Measurements from ENCODE around the gene TIPRL. TPM values are rescaled to one million over a fixed set of nuclear protein-coding genes. Genes with fewer than 3 reads are reported as not detected.

Gene TIPRL
- total and polyA plus RNA-seq, 7 experiments from 2014 or later = 17.2 to 44.9 (median 23.5) TPM

- Histone ChIP-seq H3K27ac (ENCODE audit: low read depth, low read length) (no peak overlapping the region), H3K4me1 (ENCODE audit: control insufficient read depth in 2 of 2, insufficient read depth in 2 of 2, low read length in 2 of 2) (peaks cover 4 to 8% of the 10 kb centered on the region in 2 donors), H3K9me3 (ENCODE audit: control insufficient read depth in 2 of 3, low read length in 3 of 3) (no peaks in the 10 kb centered on the region), H3K36me3 (ENCODE audit: control insufficient read depth in 2 of 3, insufficient read depth in 3 of 3, low read length in 3 of 3) (no peaks in the 10 kb centered on the region), H3K27me3 (ENCODE audit: control insufficient read depth in 2 of 2, insufficient read depth in 2 of 2, low read length in 2 of 2) (peaks cover 0 to 4% of the 10 kb centered on the region in 2 donors), H3K4me3 (ENCODE audit: low read length) (peak overlapping the region; percentile 63)
- H3K27me3 Mint-ChIP-seq = peaks cover 44 to 68% (median 48%) of the 10 kb centered on the region in 5 donors
- ATAC-seq (peak; percentile 47), DNase-seq (peak in 5 of 9 donors; percentile 4 to 31 (median 25))
- intact Hi-C loops (cut with micrococcal nuclease) = loop anchor here (1.0 to 2.0 kb wide), 2 partner anchors 42 to 43 kb away; partner anchors contain the start of gene TIPRL (in 2 of the 2)
- ChIA-PET CTCF (interaction anchor here (1.3 kb wide), 1 partner anchor 9 kb away, joined by 4 read pairs; no protein-coding TSS in a partner anchor), POLR2A (no interaction called here)
- H3K4me1 Mint-ChIP-seq = peaks cover 12 to 23% (median 18%) of the 10 kb centered on the region in 7 donors
- H3K9me3 Mint-ChIP-seq = peaks cover 0 to 2% (median 0%) of the 10 kb centered on the region in 11 donors
- peak overlapping the region in 5 of 9 donors; percentile 38 to 68 (median 41) for H3K27ac Mint-ChIP-seq
- peak overlapping the region; percentile 83 to 98 (median 88) for H3K4me3 Mint-ChIP-seq
- peaks cover 0 to 4% (median 0%) of the 10 kb centered on the region in 5 donors for H3K36me3 Mint-ChIP-seq
Measured at GRCh38 chr1:168135921-168136708, 42.6 kb upstream of the TIPRL start.

GRCh38 chr1:168136709-168137514, 41.9 kb upstream of the TIPRL start, which contains the start of gene GPR161:
GPR161 (minus strand) TSS chr1:168136930; CDS start chr1:168104850, 32,080 bp downstream.
- peaks cover 37 to 70% (median 40%) of the 10 kb centered on the region in 5 donors for H3K27me3 Mint-ChIP-seq
- ATAC-seq = peak; percentile 56

GRCh38 chr1:168137515-168137821, 41.3 kb upstream of the TIPRL start:
- Mint-ChIP-seq H3K4me1 (peaks cover 12 to 23% (median 18%) of the 10 kb centered on the region in 7 donors), H3K27ac (peak overlapping the region in 6 of 9 donors; percentile 29 to 79 (median 66)), H3K4me3 (peak overlapping the region; percentile 86 to 98 (median 91)), H3K36me3 (no peaks in the 10 kb centered on the region), H3K27me3 (peaks cover 36 to 71% (median 37%) of the 10 kb centered on the region in 5 donors), H3K9me3 (peaks cover 0 to 2% (median 0%) of the 10 kb centered on the region in 11 donors)
- Histone ChIP-seq H3K27ac (ENCODE audit: low read depth, low read length) (no peak overlapping the region), H3K4me3 (ENCODE audit: low read length) (no peak overlapping the region), H3K4me1 (ENCODE audit: control insufficient read depth in 2 of 2, insufficient read depth in 2 of 2, low read length in 2 of 2) (peaks cover 4 to 8% of the 10 kb centered on the region in 2 donors), H3K36me3 (ENCODE audit: control insufficient read depth in 2 of 3, insufficient read depth in 3 of 3, low read length in 3 of 3) (no peaks in the 10 kb centered on the region), H3K27me3 (ENCODE audit: control insufficient read depth in 2 of 2, insufficient read depth in 2 of 2, low read length in 2 of 2) (peaks cover 0 to 4% of the 10 kb centered on the region in 2 donors), H3K9me3 (ENCODE audit: control insufficient read depth in 2 of 3, low read length in 3 of 3) (no peaks in the 10 kb centered on the region)
- POLR2A ChIA-PET = no interaction called here
- ATAC-seq (peak; percentile 17), DNase-seq (no peak)
- CTCF ChIA-PET = no interaction called here
- intact Hi-C loops (cut with micrococcal nuclease) = loop anchor here in 1 of 2 donors (2.0 kb wide), 1 partner anchor 41 kb away; the partner anchor contains the start of gene TIPRL

More at GRCh38 chr1:168136709-168137514, 41.9 kb upstream of the TIPRL start, which contains the start of gene GPR161:
- ChIA-PET CTCF (no interaction called here), POLR2A (no interaction called here)
- Mint-ChIP-seq H3K9me3 (peaks cover 0 to 2% (median 0%) of the 10 kb centered on the region in 11 donors), H3K36me3 (no peaks in the 10 kb centered on the region), H3K4me3 (peak within 1 kb of the TSS; percentile 86 to 98 (median 91)), H3K27ac (peak within 1 kb of the TSS in 8 of 9 donors; percentile 38 to 79 (median 71)), H3K4me1 (peaks cover 12 to 23% (median 18%) of the 10 kb centered on the region in 7 donors)
- Histone ChIP-seq H3K27me3 (ENCODE audit: control insufficient read depth in 2 of 2, insufficient read depth in 2 of 2, low read length in 2 of 2) (peaks cover 0 to 4% of the 10 kb centered on the region in 2 donors), H3K4me3 (ENCODE audit: low read length) (peak within 1 kb of the TSS; percentile 63), H3K36me3 (ENCODE audit: control insufficient read depth in 2 of 3, insufficient read depth in 3 of 3, low read length in 3 of 3) (no peaks in the 10 kb centered on the region), H3K9me3 (ENCODE audit: control insufficient read depth in 2 of 3, low read length in 3 of 3) (no peaks in the 10 kb centered on the region), H3K27ac (ENCODE audit: low read depth, low read length) (no peak within 1 kb of the TSS), H3K4me1 (ENCODE audit: control insufficient read depth in 2 of 2, insufficient read depth in 2 of 2, low read length in 2 of 2) (peaks cover 4 to 8% of the 10 kb centered on the region in 2 donors)
- intact Hi-C loops (cut with micrococcal nuclease) = loop anchor here in 1 of 2 donors (2.0 kb wide), 1 partner anchor 42 kb away; the partner anchor contains the start of gene TIPRL
- DNase-seq = peak in 7 of 9 donors; percentile 4 to 48 (median 20)

- peak overlapping the region; percentile 17 to 98 (median 90) for H3K4me3 Mint-ChIP-seq
- ChIA-PET POLR2A (no interaction called here), CTCF (no interaction called here)
- Histone ChIP-seq H3K27ac (ENCODE audit: low read depth, low read length) (no peak overlapping the region), H3K4me1 (ENCODE audit: control insufficient read depth in 2 of 2, insufficient read depth in 2 of 2, low read length in 2 of 2) (peaks cover 4 to 8% of the 10 kb centered on the region in 2 donors), H3K27me3 (ENCODE audit: control insufficient read depth in 2 of 2, insufficient read depth in 2 of 2, low read length in 2 of 2) (peaks cover 0 to 4% of the 10 kb centered on the region in 2 donors), H3K4me3 (ENCODE audit: low read length) (no peak overlapping the region), H3K36me3 (ENCODE audit: control insufficient read depth in 2 of 3, insufficient read depth in 3 of 3, low read length in 3 of 3) (no peaks in the 10 kb centered on the region), H3K9me3 (ENCODE audit: control insufficient read depth in 2 of 3, low read length in 3 of 3) (no peaks in the 10 kb centered on the region)
- peaks cover 30 to 67% (median 32%) of the 10 kb centered on the region in 5 donors for H3K27me3 Mint-ChIP-seq
- intact Hi-C loops (cut with micrococcal nuclease) = no loop called here
- peaks cover 12 to 23% (median 18%) of the 10 kb centered on the region in 7 donors for H3K4me1 Mint-ChIP-seq
- ATAC-seq = no peak
- H3K27ac Mint-ChIP-seq = no peak overlapping the region
- no peaks in the 10 kb centered on the region for H3K36me3 Mint-ChIP-seq
- no peak for DNase-seq
- H3K9me3 Mint-ChIP-seq = peaks cover 0 to 2% (median 0%) of the 10 kb centered on the region in 11 donors
Measured at GRCh38 chr1:168138134-168138533, 40.6 kb upstream of the TIPRL start.

GRCh38 chr1:168139070-168139469, 39.7 kb upstream of the TIPRL start:
- no peak for DNase-seq
- Mint-ChIP-seq H3K9me3 (peaks cover 0 to 2% (median 0%) of the 10 kb centered on the region in 11 donors), H3K27me3 (peaks cover 20 to 64% (median 23%) of the 10 kb centered on the region in 5 donors), H3K36me3 (no peaks in the 10 kb centered on the region), H3K4me3 (no peak overlapping the region), H3K27ac (no peak overlapping the region), H3K4me1 (peaks cover 12 to 23% (median 18%) of the 10 kb centered on the region in 7 donors)
- Histone ChIP-seq H3K36me3 (ENCODE audit: control insufficient read depth in 2 of 3, insufficient read depth in 3 of 3, low read length in 3 of 3) (no peaks in the 10 kb centered on the region), H3K27ac (ENCODE audit: low read depth, low read length) (no peak overlapping the region), H3K9me3 (ENCODE audit: control insufficient read depth in 2 of 3, low read length in 3 of 3) (no peaks in the 10 kb centered on the region), H3K27me3 (ENCODE audit: control insufficient read depth in 2 of 2, insufficient read depth in 2 of 2, low read length in 2 of 2) (peaks cover 0 to 4% of the 10 kb centered on the region in 2 donors), H3K4me3 (ENCODE audit: low read length) (no peak overlapping the region), H3K4me1 (ENCODE audit: control insufficient read depth in 2 of 2, insufficient read depth in 2 of 2, low read length in 2 of 2) (peaks cover 4 to 8% of the 10 kb centered on the region in 2 donors)
- POLR2A ChIA-PET = interaction anchor here (0.6 kb wide), 1 partner anchor 431 kb away, joined by 3 read pairs; no protein-coding TSS in a partner anchor
- no peak for ATAC-seq
- CTCF ChIA-PET = no interaction called here
- intact Hi-C loops (cut with micrococcal nuclease) = no loop called here

GRCh38 chr1:168141871-168142385, 36.8 kb upstream of the TIPRL start:
- H3K9me3 Mint-ChIP-seq = peaks cover 0 to 2% (median 0%) of the 10 kb centered on the region in 11 donors
- no peak overlapping the region for H3K27ac ChIP-seq (ENCODE audit: low read depth, low read length)
- no peak for ATAC-seq
- CTCF ChIA-PET = no interaction called here
- no peak overlapping the region for H3K27ac Mint-ChIP-seq
- H3K36me3 Mint-ChIP-seq = no peaks in the 10 kb centered on the region
- no peak overlapping the region for H3K4me3 Mint-ChIP-seq
- H3K4me3 ChIP-seq (ENCODE audit: low read length) = no peak overlapping the region
- H3K4me1 Mint-ChIP-seq = peaks cover 10 to 21% (median 14%) of the 10 kb centered on the region in 7 donors
- peaks cover 4 to 45% (median 4%) of the 10 kb centered on the region in 5 donors for H3K27me3 Mint-ChIP-seq
- intact Hi-C loops (cut with micrococcal nuclease) = no loop called here
- no peaks in the 10 kb centered on the region for H3K27me3 ChIP-seq (ENCODE audit: control insufficient read depth in 2 of 2, insufficient read depth in 2 of 2, low read length in 2 of 2)
- no peak for DNase-seq
- no peaks in the 10 kb centered on the region for H3K36me3 ChIP-seq (ENCODE audit: control insufficient read depth in 2 of 3, insufficient read depth in 3 of 3, low read length in 3 of 3)
- peaks cover 0 to 6% of the 10 kb centered on the region in 2 donors for H3K4me1 ChIP-seq (ENCODE audit: control insufficient read depth in 2 of 2, insufficient read depth in 2 of 2, low read length in 2 of 2)
- H3K9me3 ChIP-seq (ENCODE audit: control insufficient read depth in 2 of 3, low read length in 3 of 3) = no peaks in the 10 kb centered on the region
- POLR2A ChIA-PET = interaction anchor here (0.6 kb wide), 2 partner anchors 214 to 1019 kb away, joined by 3 to 4 read pairs; no protein-coding TSS in a partner anchor
